HG03066 (cell line): ENCODE results near the gene HSD17B4.
"Not testable (repeated sequence)": the region's sequence is repeated elsewhere in the genome, so short reads cannot be mapped to it uniquely, and the experiment has no call there.

ENCODE experiments used
- ATAC-seq: cut with Tn5 transposase; IDR thresholded peaks from one replicate; pipeline ENCODE4 v1.9.1; 2021; ENCODE audit warnings: low read depth; ENCODE audit not compliant: unreplicated experiment

The HSD17B4 gene

GRCh38 chr5:119476341-119476740 is 24.0 kb downstream of the HSD17B4 start:
- ATAC-seq: no peak

DNA sequence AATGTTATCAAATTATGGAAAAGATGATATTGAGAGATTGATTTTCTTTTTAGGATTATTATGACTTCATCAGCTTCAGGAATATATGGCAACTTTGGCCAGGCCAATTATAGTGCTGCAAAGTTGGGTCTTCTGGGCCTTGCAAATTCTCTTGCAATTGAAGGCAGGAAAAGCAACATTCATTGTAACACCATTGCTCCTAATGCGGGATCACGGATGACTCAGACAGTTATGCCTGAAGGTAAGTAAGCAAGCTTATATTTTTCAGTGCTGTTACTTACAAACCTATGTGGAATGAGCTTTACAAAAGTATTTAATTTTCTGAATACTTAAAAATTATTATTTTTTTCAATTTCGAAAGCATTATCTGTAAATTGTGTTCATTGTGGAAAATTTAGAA is 26.5 kb downstream of the HSD17B4 start:
- no peak for ATAC-seq

GRCh38 chr5:119480629-119481028 is 28.3 kb downstream of the HSD17B4 start:
- not testable (repeated sequence) for ATAC-seq

DNA sequence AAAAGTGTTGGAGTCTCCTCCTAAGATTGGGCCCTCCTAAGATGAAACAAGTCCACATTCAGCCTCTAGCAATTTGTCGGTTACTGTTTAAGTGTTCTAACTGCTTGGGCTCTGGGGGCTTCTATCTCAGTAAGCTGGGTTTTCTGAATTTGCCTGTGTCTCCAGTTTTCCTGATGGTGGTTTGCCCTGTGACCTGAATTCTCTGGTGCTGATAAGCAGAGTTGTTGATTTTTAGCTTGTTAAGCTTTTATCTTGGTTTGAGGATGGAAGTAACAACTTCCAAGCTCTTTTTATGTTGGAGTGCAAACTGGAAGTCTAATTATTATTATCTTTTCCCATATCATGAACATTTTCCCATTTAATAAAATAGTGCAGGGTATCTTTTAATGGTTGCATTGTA is 30.9 kb downstream of the HSD17B4 start:
- ATAC-seq: no peak

- no peak for ATAC-seq
These were observed 32.6 kb downstream of the HSD17B4 start for GRCh38 chr5:119484884-119485283.

GRCh38 chr5:119501671-119502179 is 49.4 kb downstream of the HSD17B4 start:
- no peak for ATAC-seq

- not testable (repeated sequence) for ATAC-seq
These were observed 51.6 kb downstream of the HSD17B4 start for GRCh38 chr5:119503939-119504338.

- ATAC-seq: no peak
These were observed 60.0 kb downstream of the HSD17B4 start for GRCh38 chr5:119512277-119512676.

DNA sequence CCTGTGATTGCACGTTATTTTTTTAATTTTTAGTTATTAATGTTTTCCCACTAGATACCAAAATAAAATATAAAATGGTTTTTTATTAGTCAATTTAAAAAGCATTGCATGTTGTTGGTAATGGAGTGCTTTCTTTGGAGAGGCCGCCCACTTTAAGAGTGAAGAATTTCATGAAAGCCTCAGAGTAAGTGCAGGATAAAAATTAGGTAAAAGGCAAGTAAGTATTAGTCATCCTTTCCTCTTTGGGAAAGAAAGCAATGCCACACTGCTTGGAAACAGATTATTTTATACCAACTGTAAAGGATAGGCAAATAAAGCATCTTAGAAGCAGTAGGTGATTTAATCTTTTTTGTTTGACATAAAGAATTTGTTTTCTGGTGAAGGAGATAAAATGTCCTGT is 62.9 kb downstream of the HSD17B4 start:
- ATAC-seq: no peak

DNA sequence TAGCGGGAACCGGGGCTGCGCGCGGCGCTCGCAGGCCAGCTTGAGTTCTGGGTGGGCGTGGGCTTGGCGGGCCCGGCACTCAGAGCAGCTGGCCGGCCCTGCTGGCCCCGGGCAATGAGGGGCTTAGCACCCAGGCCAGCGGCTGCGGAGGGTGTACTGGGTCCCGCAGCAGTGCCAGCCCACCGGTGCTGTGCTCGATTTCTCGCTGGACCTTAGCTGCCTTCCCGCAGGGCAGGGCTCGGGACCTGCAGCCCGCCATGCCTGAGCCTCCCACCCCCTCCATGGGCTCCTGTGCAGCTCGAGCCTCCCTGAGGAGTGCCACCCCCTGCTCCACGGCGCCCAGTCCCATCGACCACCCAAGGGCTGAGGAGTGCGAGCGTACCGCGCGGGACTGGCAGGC is 64.8 kb downstream of the HSD17B4 start:
- ATAC-seq: not testable (repeated sequence)

DNA sequence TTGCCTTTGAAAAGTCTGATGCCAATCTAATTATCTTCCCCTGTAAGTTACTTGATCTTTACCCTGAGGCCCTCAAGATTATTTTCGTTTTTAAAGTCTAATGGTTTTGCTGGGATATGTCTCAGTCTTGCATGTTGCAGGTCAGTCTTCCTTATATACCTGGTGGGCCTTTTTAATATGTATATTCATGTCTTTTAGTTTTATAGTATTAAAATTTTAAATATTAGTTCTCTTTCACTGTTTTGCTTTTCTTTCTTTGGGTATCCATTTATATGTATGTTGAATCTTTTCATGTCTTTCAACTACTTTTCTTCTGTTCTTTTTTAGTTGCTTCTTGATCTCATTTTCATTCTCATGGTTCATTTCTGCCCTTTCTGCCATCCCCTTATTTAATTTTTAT is 68.9 kb downstream of the HSD17B4 start:
- ATAC-seq: no peak

- ATAC-seq: no peak
These were observed 70.5 kb downstream of the HSD17B4 start for GRCh38 chr5:119522841-119523240.

- no peak for ATAC-seq
These were observed 72.2 kb downstream of the HSD17B4 start for GRCh38 chr5:119524485-119524884.

GRCh38 chr5:119527351-119527750 is 75.1 kb downstream of the HSD17B4 start:
- no peak for ATAC-seq

DNA sequence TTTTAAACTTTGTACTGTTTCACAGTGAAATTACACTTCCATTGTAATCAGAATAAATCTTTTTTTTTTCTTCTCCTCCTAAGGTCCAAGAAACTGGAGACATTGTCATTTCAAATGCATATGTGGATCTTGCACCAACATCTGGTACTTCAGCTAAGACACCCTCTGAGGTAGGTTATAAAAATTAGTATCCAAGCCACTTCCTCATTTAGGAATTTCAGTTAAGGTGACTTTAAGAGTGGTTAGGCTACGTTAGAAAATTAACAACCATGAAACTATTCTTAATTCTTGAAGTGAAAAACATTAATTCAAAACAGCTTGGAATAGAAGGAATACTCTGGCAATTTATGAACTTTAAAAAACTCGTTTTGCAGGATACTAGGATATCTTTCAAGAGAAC is 77.5 kb downstream of the HSD17B4 start:
- ATAC-seq: no peak

- no peak for ATAC-seq
These were observed 80.3 kb downstream of the HSD17B4 start for GRCh38 chr5:119532637-119533036.

DNA sequence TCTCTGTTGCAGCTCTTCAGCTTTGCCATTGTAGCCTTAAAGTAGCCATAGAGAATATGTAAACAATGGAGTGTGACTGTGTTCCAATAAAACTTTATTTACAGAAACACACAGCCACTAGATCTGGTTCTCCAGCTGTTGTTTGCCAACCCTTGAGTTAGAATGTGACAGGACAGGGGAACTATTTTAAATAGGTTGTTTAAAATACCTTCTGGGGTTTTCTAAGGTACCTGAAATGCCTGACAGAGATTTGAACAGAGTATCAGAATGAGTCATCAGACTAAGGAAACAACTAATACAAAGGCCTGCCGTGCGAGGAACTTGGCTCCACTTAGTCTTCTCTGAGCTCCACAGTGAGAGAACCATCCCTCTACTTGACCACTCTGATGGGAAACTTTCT is 85.4 kb downstream of the HSD17B4 start:
- ATAC-seq: peak; percentile 100

GRCh38 chr5:119541716-119542115 is 89.4 kb downstream of the HSD17B4 start:
- no peak for ATAC-seq

DNA sequence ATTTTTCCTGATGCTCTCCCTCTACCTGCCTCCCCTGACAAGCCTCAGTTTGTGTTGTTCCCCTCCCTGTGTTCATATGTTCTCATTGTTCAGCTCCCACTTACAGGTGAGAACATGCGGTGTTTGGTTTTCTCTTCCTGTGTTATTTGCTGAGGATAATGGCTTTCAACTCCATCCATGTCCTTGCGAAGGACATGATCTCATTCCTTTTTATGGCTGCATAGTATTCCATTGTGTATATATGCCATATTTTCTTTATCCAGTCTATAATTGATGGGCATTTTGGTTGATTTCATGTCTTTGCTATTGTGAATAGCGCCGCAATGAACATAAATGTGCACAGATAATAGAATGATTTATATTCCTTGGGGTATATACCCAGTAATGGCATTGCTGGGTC is 99.5 kb downstream of the HSD17B4 start:
- no peak for ATAC-seq

DNA sequence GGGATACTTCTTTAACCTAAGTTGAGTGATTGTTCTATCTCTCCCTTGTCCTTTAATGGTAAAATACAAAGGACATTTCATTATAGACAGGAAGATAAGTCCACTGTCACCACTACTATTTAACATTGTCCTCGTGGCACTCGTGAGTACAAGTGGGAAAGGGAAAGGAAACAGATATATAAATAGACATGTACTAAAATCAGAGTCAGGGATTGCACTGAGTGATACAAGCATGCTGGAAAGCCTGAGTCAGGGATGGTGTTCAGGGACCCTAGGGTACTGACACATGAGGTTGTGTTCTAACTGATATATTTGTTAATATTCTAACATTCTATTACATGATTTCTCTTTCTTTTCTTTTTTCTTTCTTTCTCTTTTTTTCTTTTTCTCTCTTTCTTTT is 102.3 kb downstream of the HSD17B4 start:
- no peak for ATAC-seq

GRCh38 chr5:119570910-119571309 is 118.6 kb downstream of the HSD17B4 start:
- no peak for ATAC-seq

GRCh38 chr5:119578937-119579336 is 126.6 kb downstream of the HSD17B4 start:
- ATAC-seq: peak; percentile 44

- no peak for ATAC-seq
These were observed 130.7 kb downstream of the HSD17B4 start for GRCh38 chr5:119582987-119583386.
